A549 (cell line): ENCODE results near the gene PTH2. TPM values are rescaled to one million over a fixed set of nuclear protein-coding genes. Genes with fewer than 3 reads are reported as not detected.

Source experiments
- ATAC-seq, 2 experiments: fragments of 200-7000 bp in 1 of 2; fragments of >200 bp in 1 of 2; cut with Nextera tagmentation in 1 of 2; cut with Tn5 transposase in 1 of 2; 3 replicates each; pipeline versions ENCODE4 v1.8.0 to v1.9.1; 2018 to 2020; ENCODE audit warnings: mild to moderate bottlenecking in 1 of 2, moderate library complexity in 1 of 2
- CTCF ChIA-PET: fragments of 300-600 bp; sonication (Branson Sonifier 250); formaldehyde crosslinking; extraction: SDS; loops from one replicate; lab custom pipeline; 2021; ENCODE audit warnings: antibody characterized with exemption, inconsistent platforms; lab: Yijun Ruan, JAX
- POLR2A ChIA-PET: fragments of 350-600 bp; formaldehyde crosslinking; extraction: SDS; loops from one replicate; lab custom pipeline; 2021; ENCODE audit warnings: antibody characterized with exemption, inconsistent platforms; lab: Yijun Ruan, JAX
- DNase-seq, 2 experiments: peaks; one replicate each; pipeline versions ENCODE4 v3.0.0 to v3.0.0-alpha.2; 2011 to 2016; ENCODE audit warnings: low read depth in 1 of 2, low spot score in 1 of 2
- FAIRE-seq: peaks from 2 replicates; lab custom pipeline; 2011; peaks lifted over from hg19 to GRCh38; lab: Jason Lieb, UNC
- H3K27ac ChIP-seq, 2 experiments: fragments of >200 bp; sonication (Bioruptor Twin); formaldehyde crosslinking; 3 replicates each; pipeline ENCODE4 v1.5.1; 2016 to 2017
- H3K4me1 ChIP-seq: fragments of >200 bp; sonication (Bioruptor Twin); formaldehyde crosslinking; 3 replicates; pipeline ENCODE4 v1.6.1; 2016
- H3K4me2 ChIP-seq: fragments of >200 bp; sonication (Bioruptor Twin); formaldehyde crosslinking; 3 replicates; pipeline ENCODE4 v1.6.1; 2016
- H3K4me3 ChIP-seq: fragments of >200 bp; sonication (Bioruptor Twin); formaldehyde crosslinking; 3 replicates; pipeline ENCODE4 v1.5.1; 2016
- H3K9me3 ChIP-seq: fragments of >200 bp; sonication (Bioruptor Twin); formaldehyde crosslinking; 3 replicates; pipeline ENCODE4 v1.6.1; 2016
- BHLHE40 ChIP-seq: IDR thresholded peaks from 2 replicates; pipeline ENCODE4 v1.6.1; 2012; ENCODE audit warnings: low read depth, low read length, inconsistent platforms
- CHD4 ChIP-seq: fragments of 200-600 bp; sonication (generic); IDR thresholded peaks from 2 replicates; pipeline ENCODE4 v1.6.1; 2016; ENCODE audit warnings: antibody characterized with exemption, mild to moderate bottlenecking, borderline replicate concordance
- E2F6 ChIP-seq: IDR thresholded peaks from 2 replicates; pipeline ENCODE4 v1.6.1; 2012; ENCODE audit warnings: low read depth, borderline replicate concordance
- EHMT2 ChIP-seq: fragments of 200-600 bp; sonication (generic); IDR thresholded peaks from 2 replicates; pipeline ENCODE4 v1.6.1; 2016; ENCODE audit warnings: antibody characterized with exemption, low read depth, mild to moderate bottlenecking, moderate library complexity
- ELK1 ChIP-seq: fragments of 150-350 bp; IDR thresholded peaks from 2 replicates; pipeline ENCODE4 v1.6.1; 2014; ENCODE audit warnings: low read depth, mild to moderate bottlenecking, low read length
- ESRRA ChIP-seq: fragments of 150-350 bp; IDR thresholded peaks from 2 replicates; pipeline ENCODE4 v1.6.1; 2014; ENCODE audit warnings: mild to moderate bottlenecking, low read length, borderline replicate concordance
- GATA3 ChIP-seq: IDR thresholded peaks from 2 replicates; pipeline ENCODE4 v1.6.1; 2012; ENCODE audit warnings: borderline replicate concordance
- HES2 ChIP-seq: fragments of >200 bp; sonication (Bioruptor Twin); formaldehyde crosslinking; IDR thresholded peaks from 2 replicates; pipeline ENCODE4 v1.6.1; 2016
- HOXB5 ChIP-seq: fragments of 250-450 bp; sonication (Bioruptor Pico); IDR thresholded peaks from 2 replicates; pipeline ENCODE4 v1.5.0; 2020; ENCODE audit warnings: mild to moderate bottlenecking, moderate library complexity
- JUNB ChIP-seq: fragments of >200 bp; sonication (Bioruptor Twin); formaldehyde crosslinking; IDR thresholded peaks from 2 replicates; pipeline ENCODE4 v1.6.1; 2016
- MAFK ChIP-seq: fragments of 450-650 bp; IDR thresholded peaks from 2 replicates; pipeline ENCODE4 v1.6.1; 2014; ENCODE audit not compliant: partially characterized antibody
- MAX ChIP-seq: IDR thresholded peaks from 2 replicates; pipeline ENCODE4 v1.6.1; 2012
- MAZ ChIP-seq: fragments of 150-350 bp; IDR thresholded peaks from 2 replicates; pipeline ENCODE4 v1.6.1; 2014; ENCODE audit warnings: antibody characterized with exemption, low read depth, low read length, borderline replicate concordance
- MYC ChIP-seq: IDR thresholded peaks from 2 replicates; pipeline ENCODE4 v1.6.1; 2012; ENCODE audit warnings: mild to moderate bottlenecking, inconsistent platforms, low read length, improper control_type of control experiment, borderline replicate concordance
- NFE2L2 ChIP-seq: fragments of 150-350 bp; conservative IDR thresholded peaks from 2 replicates; pipeline ENCODE4 v1.6.1; 2014; ENCODE audit warnings: low read length
- POLR2A ChIP-seq: IDR thresholded peaks from 2 replicates; pipeline ENCODE4 v1.6.1; 2012; ENCODE audit warnings: mild to moderate bottlenecking, low read length
- POLR2AphosphoS2 ChIP-seq: conservative IDR thresholded peaks from 2 replicates; pipeline ENCODE4 v1.6.1; 2012; ENCODE audit warnings: low read length, improper control_type of control experiment, inconsistent platforms
- RFX5 ChIP-seq: fragments of 450-650 bp; IDR thresholded peaks from 2 replicates; pipeline ENCODE4 v1.7.1; 2014; ENCODE audit warnings: antibody characterized with exemption, mild to moderate bottlenecking, moderate library complexity
- RNF2 ChIP-seq: fragments of 200-600 bp; sonication (generic); IDR thresholded peaks from 2 replicates; pipeline ENCODE4 v1.6.1; 2016; ENCODE audit warnings: low read depth, mild to moderate bottlenecking, antibody characterized with exemption, moderate library complexity, borderline replicate concordance
- SREBF2 ChIP-seq: fragments of 450-650 bp; IDR thresholded peaks from 2 replicates; pipeline ENCODE4 v1.6.1; 2014; ENCODE audit warnings: mild to moderate bottlenecking, moderate library complexity
- TFCP2L1 ChIP-seq: fragments of 250-450 bp; sonication (Bioruptor Pico); IDR thresholded peaks from 2 replicates; pipeline ENCODE4 v1.5.0; 2021; ENCODE audit warnings: mild to moderate bottlenecking
- TP53 ChIP-seq: fragments of 250-450 bp; sonication (Bioruptor Pico); IDR thresholded peaks from 2 replicates; pipeline ENCODE4 v1.5.0; 2021; ENCODE audit warnings: mild to moderate bottlenecking, moderate library complexity
- ZC3H11A ChIP-seq: fragments of 450-650 bp; IDR thresholded peaks from 2 replicates; pipeline ENCODE4 v1.6.1; 2014; ENCODE audit warnings: antibody characterized with exemption, mild to moderate bottlenecking
- WGBS: methylation state at CpG from one replicate; pipeline ENCODE4 v1.1.6; 2017; ENCODE audit errors: missing lambda C conversion rate; 5-methylcytosine and 5-hydroxymethylcytosine counted together
- polyA plus RNA-seq, 4 experiments: library from polyadenylated mRNA; depleted of rRNA in 3 of 4; stranded (reverse); fragments of >200 nt; fragmentation: RNase III in 1 of 4; extraction: RNeasy Plus Mini Kit Qiagen cat#74134 plus additional on column Dnase treatment in 1 of 4; gene quantifications; 2 replicates in 3 of 4; 3 replicates in 1 of 4; pipeline ENCODE4 v1.2.3, GENCODE V29; 2011 to 2017
- TF ChIP-seq, protein P1 (sequence below): fragments of 250-450 bp; sonication (Bioruptor Pico); IDR thresholded peaks from 2 replicates; pipeline ENCODE4 v1.5.0; 2021; ENCODE audit warnings: mild to moderate bottlenecking, moderate library complexity, borderline replicate concordance

PTH2 gene
- polyA plus RNA-seq, 2 of the 4 experiments (the other 2 are of a cell fraction): not detected

- ATAC-seq (peak; percentile 6 to 11; a peak in 4 of 6 replicates), DNase-seq (no peak), FAIRE-seq (no peak)
- CTCF ChIA-PET: interaction anchor here (0.9 to 10.9 kb wide), 19 partner anchors 12 to 595 kb away, joined by 3 to 244 read pairs (median 17); partner anchors contain the start of genes ALDH16A1, FLT3LG, GFY and PIH1D1
- Histone ChIP-seq H3K4me2 (no peak overlapping the region), H3K9me3 (no peaks in the 10 kb centered on the region), H3K4me3 (no peak overlapping the region), H3K27ac (no peak overlapping the region), H3K4me1 (0 out of 3 replicates have a peak, but pooled peaks cover 3% of the 10 kb centered on the region)
- no peak for TF ChIP-seq RFX5
- no peak for TF ChIP-seq ZC3H11A
- TF ChIP-seq TFCP2L1 (CRISPR knock-in tag): no peak
- TF ChIP-seq, protein P1, sequence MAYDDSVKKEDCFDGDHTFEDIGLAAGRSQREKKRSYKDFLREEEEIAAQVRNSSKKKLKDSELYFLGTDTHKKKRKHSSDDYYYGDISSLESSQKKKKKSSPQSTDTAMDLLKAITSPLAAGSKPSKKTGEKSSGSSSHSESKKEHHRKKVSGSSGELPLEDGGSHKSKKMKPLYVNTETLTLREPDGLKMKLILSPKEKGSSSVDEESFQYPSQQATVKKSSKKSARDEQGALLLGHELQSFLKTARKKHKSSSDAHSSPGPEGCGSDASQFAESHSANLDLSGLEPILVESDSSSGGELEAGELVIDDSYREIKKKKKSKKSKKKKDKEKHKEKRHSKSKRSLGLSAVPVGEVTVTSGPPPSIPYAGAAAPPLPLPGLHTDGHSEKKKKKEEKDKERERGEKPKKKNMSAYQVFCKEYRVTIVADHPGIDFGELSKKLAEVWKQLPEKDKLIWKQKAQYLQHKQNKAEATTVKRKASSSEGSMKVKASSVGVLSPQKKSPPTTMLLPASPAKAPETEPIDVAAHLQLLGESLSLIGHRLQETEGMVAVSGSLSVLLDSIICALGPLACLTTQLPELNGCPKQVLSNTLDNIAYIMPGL (CRISPR knock-in tag): no peak
- no peak for TF ChIP-seq EHMT2
- TF ChIP-seq MAZ: no peak
- no peak for TF ChIP-seq MAFK
- no peak for TF ChIP-seq JUNB
- TF ChIP-seq HES2: no peak
- no peak for TF ChIP-seq TP53 (CRISPR knock-in tag)
- no peak for TF ChIP-seq POLR2AphosphoS2
- no peak for TF ChIP-seq NFE2L2
- no peak for TF ChIP-seq ELK1
- 72% methylated on average over 26 of the region's 26 CpGs for WGBS
- POLR2A ChIA-PET: no interaction called here
These were observed 32.9 kb downstream of the PTH2 start for GRCh38 chr19:49390131-49390928.

DNA sequence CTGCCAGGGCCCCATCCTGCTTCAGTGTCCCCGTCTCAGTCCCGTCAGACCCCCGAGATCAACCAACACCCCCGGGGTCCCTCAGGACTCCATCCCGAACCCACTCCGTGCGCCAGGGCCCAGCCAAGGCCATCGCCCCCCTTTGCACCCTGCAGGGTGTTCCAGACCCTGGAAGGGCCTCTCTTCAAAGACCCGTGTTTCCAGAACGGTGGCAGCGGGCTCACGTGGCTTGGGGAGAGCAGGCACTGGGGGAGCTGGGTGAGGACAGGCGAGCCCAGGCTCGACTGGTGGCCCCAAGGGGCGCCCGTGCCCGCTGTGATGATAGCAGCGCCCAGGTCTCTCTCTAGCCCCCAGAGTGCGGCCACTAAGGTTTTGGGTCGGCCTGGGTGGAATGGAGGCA, 33.8 kb downstream of the PTH2 start:
- Histone ChIP-seq H3K9me3 (no peaks in the 10 kb centered on the region), H3K4me1 (0 out of 3 replicates have a peak, but pooled peaks cover 3% of the 10 kb centered on the region), H3K4me3 (no peak overlapping the region), H3K27ac (no peak overlapping the region), H3K4me2 (no peak overlapping the region)
- no peak for TF ChIP-seq HOXB5 (CRISPR knock-in tag)
- CTCF ChIA-PET: interaction anchor here (1.2 to 10.9 kb wide), 8 partner anchors 11 to 594 kb away, joined by 3 to 244 read pairs (median 63); partner anchors contain the start of genes ALDH16A1, GFY, PIH1D1 and PTH2
- DNase-seq (no peak), FAIRE-seq (no peak), ATAC-seq (no peak)
- 85% methylated on average over 10 of the region's 20 CpGs for WGBS
- POLR2A ChIA-PET: no interaction called here

DNA sequence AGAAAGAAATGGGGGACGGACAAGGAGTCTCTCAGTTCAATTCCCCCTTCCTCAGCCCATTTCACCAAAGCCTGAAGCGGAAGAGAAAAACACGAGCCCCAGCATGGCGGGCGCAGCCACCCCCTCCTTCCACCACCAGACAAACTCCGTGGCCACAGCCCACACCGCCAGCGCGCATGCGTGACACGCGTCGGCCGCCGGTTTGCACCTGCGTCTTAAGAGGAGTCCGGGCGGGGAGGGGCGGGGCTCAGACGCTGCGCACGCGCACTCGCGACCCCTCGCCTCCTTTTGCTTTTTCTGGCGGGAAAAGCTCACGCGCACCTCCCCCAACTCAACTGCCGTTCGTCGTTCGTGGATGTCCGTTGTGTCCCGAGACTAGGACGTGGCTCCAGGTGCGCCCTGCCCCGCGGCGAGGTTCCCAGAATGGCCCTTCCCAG, 35.3 kb downstream of the PTH2 start, which contains the start of gene KASH5:
TSS of gene KASH5 (plus strand) at position 314 of the 437 bp plus-strand sequence. CDS start 2,635 bp downstream, outside the sequence.
- H3K4me1 ChIP-seq: 0 out of 3 replicates have a peak, but pooled peaks cover 3% of the 10 kb centered on the region
- ChIA-PET CTCF (interaction anchor here (0.6 to 10.9 kb wide), 4 partner anchors 10 to 86 kb away, joined by 3 to 244 read pairs (median 88); partner anchors contain the start of genes ALDH16A1, PIH1D1 and SLC17A7), POLR2A (interaction anchor here (0.8 to 1.3 kb wide), 3 partner anchors 10 to 34 kb away, joined by 3 to 5 read pairs (median 5); no protein-coding TSS in a partner anchor)
- peak within 1 kb of the TSS in 1 of 2 experiments; percentile 59; a peak in 2 of 6 replicates for H3K27ac ChIP-seq
- DNase-seq (peak; percentile 53 to 91), FAIRE-seq (no peak), ATAC-seq (no peak)
- H3K9me3 ChIP-seq: peaks cover 12% of the 10 kb centered on the region; the same call in 2 of the 3 replicates
- TF ChIP-seq RFX5 (no peak), GATA3 (no peak), SREBF2 (no peak), BHLHE40 (no peak), HES2 (no peak), MYC (no peak), MAX (peak; percentile 86; the same call in 1 of the 2 replicates), POLR2A (peak; percentile 59), RNF2 (no peak), E2F6 (peak; percentile 96), CHD4 (no peak), ESRRA (no peak)
- H3K4me2 ChIP-seq: peak within 1 kb of the TSS; percentile 44
- no peak within 1 kb of the TSS for H3K4me3 ChIP-seq
- whole genome bisulfite sequencing: 58% methylated on average over 39 of the region's 40 CpGs
